WERI-Rb-1 (cell line): ENCODE data around the gene SLC2A3.
"Not testable (repeated sequence)": the region's sequence is repeated elsewhere in the genome, so short reads cannot be mapped to it uniquely, and the experiment has no call there.

Experiments
- DNase-seq: peaks from one replicate; pipeline ENCODE4 v3.0.0-alpha.2; 2020
- H3K27ac ChIP-seq: fragments of 250-450 bp; sonication (Bioruptor Pico); 2 replicates; pipeline ENCODE4 v1.5.1; 2020; ENCODE audit warnings: mild to moderate bottlenecking, moderate library complexity
- H3K27me3 ChIP-seq: fragments of 250-450 bp; sonication (Bioruptor Pico); 2 replicates; pipeline ENCODE4 v1.5.1; 2021; ENCODE audit warnings: mild to moderate bottlenecking, low read depth, moderate library complexity; ENCODE audit not compliant: insufficient read depth, severe bottlenecking
- H3K36me3 ChIP-seq: fragments of 250-450 bp; sonication (Bioruptor Pico); 2 replicates; pipeline ENCODE4 v1.5.1; 2020; ENCODE audit warnings: mild to moderate bottlenecking, moderate library complexity
- H3K4me3 ChIP-seq: 2 replicates; pipeline ENCODE4 v1.5.1; 2011; ENCODE audit warnings: low read depth, mild to moderate bottlenecking, control low read depth, low read length
- H3K9me3 ChIP-seq: fragments of 250-450 bp; sonication (Bioruptor Pico); 2 replicates; pipeline ENCODE4 v1.5.1; 2021; ENCODE audit warnings: mild to moderate bottlenecking, moderate library complexity; ENCODE audit not compliant: severe bottlenecking
- CTCF ChIP-seq: IDR thresholded peaks from 2 replicates; pipeline ENCODE4 v1.5.1; 2011; ENCODE audit warnings: low read depth, mild to moderate bottlenecking, control low read depth, inconsistent platforms, low read length

SLC2A3 gene

GRCh38 chr12:7935590-7936581 lies at the start of gene SLC2A3:
Gene SLC2A3, minus strand, starts transcription at chr12:7936187. Its CDS starts 153 bp downstream, at chr12:7936034.
- peak; percentile 66 for DNase-seq
- Histone ChIP-seq H3K4me3 (peak within 1 kb of the TSS; percentile 55), H3K9me3 (no peaks in the 10 kb centered on the region), H3K27me3 (no peaks in the 10 kb centered on the region), H3K27ac (peak within 1 kb of the TSS; percentile 76), H3K36me3 (peaks cover 15% of the 10 kb centered on the region)
- no peak for TF ChIP-seq CTCF

- Histone ChIP-seq H3K4me3 (no peak overlapping the region), H3K9me3 (no peaks in the 10 kb centered on the region), H3K36me3 (no peaks in the 10 kb centered on the region), H3K27ac (no peak overlapping the region), H3K27me3 (no peaks in the 10 kb centered on the region)
- DNase-seq: no peak
- no peak for TF ChIP-seq CTCF
These were observed 48.9 kb upstream of the SLC2A3 start for GRCh38 chr12:7984900-7985299.

- H3K9me3 ChIP-seq, H3K27ac ChIP-seq, H3K4me3 ChIP-seq, H3K36me3 ChIP-seq, DNase-seq, H3K27me3 ChIP-seq: not testable (repeated sequence)
These were observed 47.5 kb upstream of the SLC2A3 start for GRCh38 chr12:7983460-7983859.

- not testable (repeated sequence) for H3K36me3 ChIP-seq, DNase-seq, H3K27me3 ChIP-seq, H3K9me3 ChIP-seq, H3K27ac ChIP-seq, H3K4me3 ChIP-seq
These were observed 47.0 kb upstream of the SLC2A3 start for GRCh38 chr12:7983019-7983418.

GRCh38 chr12:7982332-7982735 lies 46.3 kb upstream of the SLC2A3 start:
- H3K27ac ChIP-seq, H3K36me3 ChIP-seq, DNase-seq, H3K4me3 ChIP-seq, H3K9me3 ChIP-seq, H3K27me3 ChIP-seq: not testable (repeated sequence)

DNA sequence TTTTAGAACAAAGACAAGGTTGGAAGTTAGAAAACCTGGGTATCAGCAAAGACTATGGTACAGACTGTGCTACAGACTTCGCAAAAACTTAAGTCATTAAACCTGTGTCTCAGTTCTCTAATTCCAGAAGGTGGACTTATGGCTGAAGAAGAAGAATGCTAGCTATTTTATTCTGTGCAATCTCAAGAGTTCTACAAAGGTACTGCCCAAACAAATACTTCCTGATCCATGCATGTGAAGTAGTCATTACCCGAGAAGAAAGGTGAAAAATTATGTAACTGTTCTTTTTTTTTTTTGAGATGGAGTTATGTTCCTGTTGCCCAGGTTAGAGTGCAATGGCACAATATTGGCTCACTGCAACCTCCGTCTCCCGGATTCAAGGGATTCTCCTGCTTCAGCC lies 45.5 kb upstream of the SLC2A3 start:
- Histone ChIP-seq H3K36me3 (no peaks in the 10 kb centered on the region), H3K27me3 (no peaks in the 10 kb centered on the region), H3K4me3 (no peak overlapping the region), H3K9me3 (no peaks in the 10 kb centered on the region), H3K27ac (no peak overlapping the region)
- no peak for TF ChIP-seq CTCF
- DNase-seq: no peak

DNA sequence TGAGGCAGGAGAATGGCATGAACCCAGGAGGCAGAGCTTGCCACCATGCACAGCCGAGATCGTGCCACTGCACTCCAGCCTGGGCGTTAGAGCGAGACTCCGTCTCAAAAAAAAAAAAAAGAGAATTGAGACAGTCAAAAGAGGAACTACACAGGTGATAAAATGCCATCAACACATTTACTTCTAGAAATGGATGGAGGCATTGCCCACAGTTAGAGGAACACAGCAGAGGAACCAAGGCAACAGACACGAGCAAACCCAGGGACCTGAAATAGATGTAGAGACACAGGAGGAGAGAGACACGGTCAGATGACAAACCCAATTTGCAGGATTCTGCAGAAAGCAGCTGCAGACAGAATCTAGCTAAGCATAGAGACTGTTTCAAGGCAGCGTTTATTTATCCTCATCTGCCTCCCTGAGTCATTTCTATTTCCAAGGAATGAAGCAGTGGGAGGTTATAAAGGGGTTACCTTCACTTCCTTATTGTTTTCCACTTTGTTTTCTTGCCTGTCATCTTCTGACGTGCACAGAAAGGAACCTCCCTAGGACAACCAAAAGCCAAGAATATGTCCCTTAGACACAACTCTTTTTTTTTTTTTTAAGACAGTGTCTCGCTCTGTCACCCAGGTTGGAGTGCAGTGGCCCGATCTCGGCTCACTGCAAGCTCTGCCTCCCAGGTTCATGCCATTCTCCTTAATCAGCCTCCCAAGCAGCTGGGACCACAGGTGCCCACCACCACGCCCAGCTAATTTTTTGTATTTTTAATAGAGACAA lies 41.6 kb upstream of the SLC2A3 start:
- H3K27ac ChIP-seq, H3K27me3 ChIP-seq, H3K4me3 ChIP-seq, DNase-seq, H3K9me3 ChIP-seq, H3K36me3 ChIP-seq: not testable (repeated sequence)
